ENCODE results near the gene ADGRG3.
A peak's percentile ranks its signal among the peaks of the same experiment; 100 is the strongest.

Gene ADGRG3

GRCh38 chr16:57735755-57736418, 67.8 kb downstream of the ADGRG3 start, which contains the start of gene KATNB1:
Gene KATNB1, plus strand, starts transcription at chr16:57735770. Its CDS starts 1,474 bp downstream, at chr16:57737244.
- peak within 1 kb of the TSS; percentile 35 for H3K27ac ChIP-seq (ENCODE audit: low read depth, low read length)
- peak within 1 kb of the TSS; percentile 97 for H3K9ac ChIP-seq (ENCODE audit: low read length)
- TF ChIP-seq CTCF (IDR thresholded peaks at IDR 0.05; ENCODE audit: insufficient read depth, low read length, poor library complexity, severe bottlenecking) (no peak), EZH2phosphoT487 (conservative IDR thresholded peaks at IDR 0.05; ENCODE audit: low read length) (no peak)
- H3K4me2 ChIP-seq (ENCODE audit: low read depth, low read length, poor library complexity, severe bottlenecking), result peak within 1 kb of the TSS; percentile 99
- H4K20me1 ChIP-seq (ENCODE audit: low read depth, low read length), result no peaks in the 10 kb centered on the region
- no peaks in the 10 kb centered on the region for H3K36me3 ChIP-seq (ENCODE audit: low read length)
- H3K4me3 ChIP-seq (ENCODE audit: insufficient read depth, low read length, poor library complexity, severe bottlenecking), result peak within 1 kb of the TSS; percentile 97
- H3K79me2 ChIP-seq (ENCODE audit: insufficient read depth, low read length), result no peaks in the 10 kb centered on the region
- no peaks in the 10 kb centered on the region for H3F3A ChIP-seq (ENCODE audit: insufficient read depth)
- peaks cover 8% of the 10 kb centered on the region; the same call in 1 of the 2 replicates for H3K9me3 ChIP-seq (ENCODE audit: insufficient read depth, low read length)
- H2AFZ ChIP-seq (ENCODE audit: low read depth, low read length, severe bottlenecking), result peak within 1 kb of the TSS; percentile 94
- H3K27me3 ChIP-seq (ENCODE audit: low read length), result no peaks in the 10 kb centered on the region
- H3K9me2 ChIP-seq (replicated peaks; ENCODE audit: insufficient read depth, low read length), result no peaks in the 10 kb centered on the region

- Histone ChIP-seq H4K20me1 (ENCODE audit: low read depth, low read length) (no peaks in the 10 kb centered on the region), H3K9me2 (replicated peaks; ENCODE audit: insufficient read depth, low read length) (no peaks in the 10 kb centered on the region), H3K9ac (ENCODE audit: low read length) (peak overlapping the region; percentile 75), H3K27ac (ENCODE audit: low read depth, low read length) (no peak overlapping the region), H2AFZ (ENCODE audit: low read depth, low read length, severe bottlenecking) (no peak overlapping the region), H3K9me3 (ENCODE audit: insufficient read depth, low read length) (peaks cover 8% of the 10 kb centered on the region; the same call in 1 of the 2 replicates), H3K79me2 (ENCODE audit: insufficient read depth, low read length) (no peaks in the 10 kb centered on the region), H3K4me2 (ENCODE audit: low read depth, low read length, poor library complexity, severe bottlenecking) (peak overlapping the region; percentile 86), H3F3A (ENCODE audit: insufficient read depth) (no peaks in the 10 kb centered on the region), H3K4me3 (ENCODE audit: insufficient read depth, low read length, poor library complexity, severe bottlenecking) (peak overlapping the region; percentile 93), H3K36me3 (ENCODE audit: low read length) (no peaks in the 10 kb centered on the region), H3K27me3 (ENCODE audit: low read length) (no peaks in the 10 kb centered on the region)
- TF ChIP-seq CTCF (IDR thresholded peaks at IDR 0.05; ENCODE audit: insufficient read depth, low read length, poor library complexity, severe bottlenecking) (no peak), EZH2phosphoT487 (conservative IDR thresholded peaks at IDR 0.05; ENCODE audit: low read length) (no peak)
These were observed 68.6 kb downstream of the ADGRG3 start for GRCh38 chr16:57736419-57737351.

GRCh38 chr16:57738844-57739243, 70.7 kb downstream of the ADGRG3 start:
- Histone ChIP-seq H3F3A (ENCODE audit: insufficient read depth) (no peaks in the 10 kb centered on the region), H3K9me2 (replicated peaks; ENCODE audit: insufficient read depth, low read length) (no peaks in the 10 kb centered on the region), H3K79me2 (ENCODE audit: insufficient read depth, low read length) (no peaks in the 10 kb centered on the region), H3K27me3 (ENCODE audit: low read length) (no peaks in the 10 kb centered on the region), H4K20me1 (ENCODE audit: low read depth, low read length) (no peaks in the 10 kb centered on the region), H3K9me3 (ENCODE audit: insufficient read depth, low read length) (no peaks in the 10 kb centered on the region), H3K9ac (ENCODE audit: low read length) (no peak overlapping the region), H2AFZ (ENCODE audit: low read depth, low read length, severe bottlenecking) (no peak overlapping the region), H3K4me2 (ENCODE audit: low read depth, low read length, poor library complexity, severe bottlenecking) (no peak overlapping the region), H3K4me3 (ENCODE audit: insufficient read depth, low read length, poor library complexity, severe bottlenecking) (no peak overlapping the region), H3K36me3 (ENCODE audit: low read length) (no peaks in the 10 kb centered on the region), H3K27ac (ENCODE audit: low read depth, low read length) (no peak overlapping the region)
- TF ChIP-seq CTCF (IDR thresholded peaks at IDR 0.05; ENCODE audit: insufficient read depth, low read length, poor library complexity, severe bottlenecking), result no peak
- TF ChIP-seq EZH2phosphoT487 (conservative IDR thresholded peaks at IDR 0.05; ENCODE audit: low read length), result no peak

All from SU-DHL-6 (cell line).